Astrocyte of the hippocampus (primary cell): ENCODE measurements around the gene DNAI2.

Experiments
- DNase-seq: peaks from one replicate; pipeline ENCODE4 v3.0.0; 2011; ENCODE audit warnings: low read depth, low spot score

Gene DNAI2

DNA sequence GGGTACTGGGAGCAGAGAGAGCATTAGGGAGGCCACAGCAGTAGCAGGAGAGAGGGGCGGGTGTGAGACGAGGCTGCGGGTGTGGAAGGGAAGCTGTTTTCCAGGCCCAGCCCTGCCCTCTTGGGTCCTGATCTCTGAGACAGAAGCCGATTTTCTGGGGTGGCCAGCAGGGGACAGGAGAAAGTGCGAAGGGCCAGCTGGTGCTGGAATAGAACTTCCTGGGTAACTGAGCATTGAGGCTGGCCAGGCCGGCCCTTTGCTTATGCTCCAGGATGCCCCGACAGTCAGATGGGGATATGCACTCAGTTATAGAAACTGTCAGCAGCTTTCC is 86.8 kb downstream of the DNAI2 start:
- no peak for DNase-seq

DNA sequence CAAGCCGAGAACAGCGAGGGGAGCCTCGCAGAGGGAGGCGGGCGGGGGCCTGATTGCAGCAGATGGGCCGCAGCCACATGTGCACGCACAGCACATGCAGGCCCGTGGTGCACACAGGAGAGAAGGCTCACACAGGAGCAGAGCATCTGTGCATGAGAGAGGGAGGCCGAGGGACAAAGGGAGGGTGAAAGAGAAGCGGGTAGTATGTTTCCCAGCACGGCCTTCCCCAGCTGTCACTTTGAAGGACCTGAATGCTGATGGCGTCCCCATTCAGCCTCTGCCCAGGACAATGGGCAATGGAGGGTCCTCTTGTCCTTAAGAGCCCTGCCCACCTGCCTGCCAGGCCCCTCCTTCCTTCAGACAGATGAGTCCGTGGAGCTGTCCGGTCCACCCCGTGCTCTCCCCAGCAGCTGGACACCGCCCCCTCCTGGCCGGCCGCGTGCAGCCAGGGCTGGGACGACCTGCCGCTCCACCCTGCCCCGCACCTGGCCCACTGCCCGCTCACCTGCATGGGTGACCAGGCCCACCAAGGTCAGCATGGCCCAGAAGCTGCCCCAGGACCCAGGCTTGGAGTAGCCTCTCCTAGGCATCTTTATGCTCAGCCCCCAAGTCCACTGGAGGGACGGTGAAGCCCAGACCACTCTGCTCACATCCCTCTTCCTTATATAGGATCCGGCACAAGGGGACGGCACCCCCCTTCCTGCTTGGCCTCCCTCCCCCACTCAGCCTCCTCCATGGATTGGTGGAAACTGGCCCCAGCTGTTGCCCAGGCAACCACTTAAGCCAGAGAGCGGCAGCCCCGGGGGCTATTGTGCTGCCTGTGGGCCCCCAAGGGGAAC is 87.4 kb downstream of the DNAI2 start, which contains the start of gene BTBD17:
TSS of gene BTBD17 (minus strand) at position 639 of the 839 bp plus-strand sequence. CDS start at position 590, 49 bp downstream.
- peak; percentile 61 for DNase-seq

DNA sequence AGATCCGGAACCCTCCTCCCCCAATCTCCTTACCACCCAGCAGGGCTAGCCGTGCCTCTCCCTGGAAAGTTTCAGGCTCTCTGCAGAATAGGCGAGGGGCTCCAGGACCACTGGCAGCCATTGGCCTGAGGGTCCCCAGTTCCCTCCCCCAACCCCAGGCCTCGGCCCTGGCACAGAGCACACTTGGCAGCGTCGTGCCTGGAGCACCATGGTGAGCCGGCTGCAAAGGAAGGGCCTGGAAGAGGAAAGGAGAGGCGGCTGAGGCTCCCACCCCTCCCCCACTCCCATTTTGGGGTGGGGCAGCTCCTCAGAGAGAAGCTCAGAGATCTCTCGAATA is 88.0 kb downstream of the DNAI2 start:
- no peak for DNase-seq

DNA sequence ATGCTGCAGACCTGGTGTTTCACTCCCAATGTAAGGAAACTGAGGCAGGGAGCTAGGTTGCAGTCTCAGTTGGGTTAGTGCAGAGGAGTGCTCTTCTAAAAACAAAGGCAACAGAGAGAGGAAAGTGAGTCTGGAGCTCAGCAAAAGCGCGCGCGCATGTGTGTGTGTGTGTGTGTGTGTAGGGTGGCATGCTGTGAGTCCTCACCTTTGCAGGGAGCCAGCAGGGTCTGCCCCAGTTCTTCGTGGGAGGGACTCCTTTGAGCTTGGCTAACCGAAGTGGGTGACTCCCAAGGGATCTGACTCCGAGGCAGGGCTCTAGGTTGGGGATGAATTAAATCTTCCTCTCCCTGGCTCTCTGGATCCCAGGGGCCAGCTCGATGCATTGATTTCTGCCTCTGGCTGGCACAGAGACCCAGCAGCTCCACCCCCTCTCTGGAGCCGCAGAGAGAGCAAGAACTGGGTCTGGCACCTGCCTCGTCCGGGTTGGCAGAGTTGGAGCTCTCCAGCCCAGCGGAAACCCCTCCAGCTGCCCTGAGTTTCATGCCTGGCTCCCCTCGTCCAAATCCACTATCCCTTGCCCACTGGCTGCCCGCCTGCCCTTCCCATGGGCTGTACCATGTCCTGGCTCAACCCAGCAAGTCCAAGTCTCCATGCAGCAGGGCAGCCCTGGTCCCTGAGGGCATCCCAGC is 88.9 kb downstream of the DNAI2 start:
- DNase-seq: no peak
